Measurements from ENCODE around the gene PAF1. TPM values are rescaled to one million over a fixed set of nuclear protein-coding genes. Genes with fewer than 3 reads are reported as not detected.

The PAF1 gene
- polyA plus RNA-seq, 2 of the 4 experiments (the other 2 are of a cell fraction): 103 to 110 TPM

GRCh38 chr19:39372941-39373340 is 18.0 kb downstream of the PAF1 start:
- Histone ChIP-seq H3K4me3 (no peak overlapping the region), H3K4me2 (no peak overlapping the region), H3K9me3 (no peaks in the 10 kb centered on the region), H3K27ac (no peak overlapping the region), H3K4me1 (no peaks in the 10 kb centered on the region)
- TF ChIP-seq MYC (IDR thresholded peaks at IDR 0.05; ENCODE audit: borderline replicate concordance, low read length) (no peak), EP300 (IDR thresholded peaks at IDR 0.05) (no peak), FOSB (CRISPR knock-in tag; IDR thresholded peaks at IDR 0.05) (no peak)
- WGBS (ENCODE audit: missing lambda C conversion rate): 93% methylated on average over 2 of the region's 2 CpGs
- no peak for FAIRE-seq
- ATAC-seq: peak in 1 of 2 experiments; percentile 10; a peak in 2 of 6 replicates
- ChIA-PET POLR2A (no interaction called here), CTCF (interaction anchor here (1.5 to 2.7 kb wide), 6 partner anchors 10 to 39 kb away, joined by 6 to 11 read pairs (median 8); partner anchors contain the start of genes MED29, PAF1 and PLEKHG2)
- no peak for DNase-seq (ENCODE audit: low read depth in 1 of 2, low spot score in 1 of 2)

- TF ChIP-seq RFX5 (IDR thresholded peaks at IDR 0.05): no peak
- TF ChIP-seq, protein P1, sequence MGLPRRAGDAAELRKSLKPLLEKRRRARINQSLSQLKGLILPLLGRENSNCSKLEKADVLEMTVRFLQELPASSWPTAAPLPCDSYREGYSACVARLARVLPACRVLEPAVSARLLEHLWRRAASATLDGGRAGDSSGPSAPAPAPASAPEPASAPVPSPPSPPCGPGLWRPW (IDR thresholded peaks at IDR 0.05): no peak
- no peak for TF ChIP-seq FOSL2 (IDR thresholded peaks at IDR 0.05)
- no peak for TF ChIP-seq FOSL2 (CRISPR knock-in tag; IDR thresholded peaks at IDR 0.05)
- TF ChIP-seq, protein P2, sequence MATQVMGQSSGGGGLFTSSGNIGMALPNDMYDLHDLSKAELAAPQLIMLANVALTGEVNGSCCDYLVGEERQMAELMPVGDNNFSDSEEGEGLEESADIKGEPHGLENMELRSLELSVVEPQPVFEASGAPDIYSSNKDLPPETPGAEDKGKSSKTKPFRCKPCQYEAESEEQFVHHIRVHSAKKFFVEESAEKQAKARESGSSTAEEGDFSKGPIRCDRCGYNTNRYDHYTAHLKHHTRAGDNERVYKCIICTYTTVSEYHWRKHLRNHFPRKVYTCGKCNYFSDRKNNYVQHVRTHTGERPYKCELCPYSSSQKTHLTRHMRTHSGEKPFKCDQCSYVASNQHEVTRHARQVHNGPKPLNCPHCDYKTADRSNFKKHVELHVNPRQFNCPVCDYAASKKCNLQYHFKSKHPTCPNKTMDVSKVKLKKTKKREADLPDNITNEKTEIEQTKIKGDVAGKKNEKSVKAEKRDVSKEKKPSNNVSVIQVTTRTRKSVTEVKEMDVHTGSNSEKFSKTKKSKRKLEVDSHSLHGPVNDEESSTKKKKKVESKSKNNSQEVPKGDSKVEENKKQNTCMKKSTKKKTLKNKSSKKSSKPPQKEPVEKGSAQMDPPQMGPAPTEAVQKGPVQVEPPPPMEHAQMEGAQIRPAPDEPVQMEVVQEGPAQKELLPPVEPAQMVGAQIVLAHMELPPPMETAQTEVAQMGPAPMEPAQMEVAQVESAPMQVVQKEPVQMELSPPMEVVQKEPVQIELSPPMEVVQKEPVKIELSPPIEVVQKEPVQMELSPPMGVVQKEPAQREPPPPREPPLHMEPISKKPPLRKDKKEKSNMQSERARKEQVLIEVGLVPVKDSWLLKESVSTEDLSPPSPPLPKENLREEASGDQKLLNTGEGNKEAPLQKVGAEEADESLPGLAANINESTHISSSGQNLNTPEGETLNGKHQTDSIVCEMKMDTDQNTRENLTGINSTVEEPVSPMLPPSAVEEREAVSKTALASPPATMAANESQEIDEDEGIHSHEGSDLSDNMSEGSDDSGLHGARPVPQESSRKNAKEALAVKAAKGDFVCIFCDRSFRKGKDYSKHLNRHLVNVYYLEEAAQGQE (IDR thresholded peaks at IDR 0.05): no peak
- no peak for TF ChIP-seq JUNB (IDR thresholded peaks at IDR 0.05)
- no peak for TF ChIP-seq POLR2A (IDR thresholded peaks at IDR 0.05; ENCODE audit: low read length)
- TF ChIP-seq, protein P3, sequence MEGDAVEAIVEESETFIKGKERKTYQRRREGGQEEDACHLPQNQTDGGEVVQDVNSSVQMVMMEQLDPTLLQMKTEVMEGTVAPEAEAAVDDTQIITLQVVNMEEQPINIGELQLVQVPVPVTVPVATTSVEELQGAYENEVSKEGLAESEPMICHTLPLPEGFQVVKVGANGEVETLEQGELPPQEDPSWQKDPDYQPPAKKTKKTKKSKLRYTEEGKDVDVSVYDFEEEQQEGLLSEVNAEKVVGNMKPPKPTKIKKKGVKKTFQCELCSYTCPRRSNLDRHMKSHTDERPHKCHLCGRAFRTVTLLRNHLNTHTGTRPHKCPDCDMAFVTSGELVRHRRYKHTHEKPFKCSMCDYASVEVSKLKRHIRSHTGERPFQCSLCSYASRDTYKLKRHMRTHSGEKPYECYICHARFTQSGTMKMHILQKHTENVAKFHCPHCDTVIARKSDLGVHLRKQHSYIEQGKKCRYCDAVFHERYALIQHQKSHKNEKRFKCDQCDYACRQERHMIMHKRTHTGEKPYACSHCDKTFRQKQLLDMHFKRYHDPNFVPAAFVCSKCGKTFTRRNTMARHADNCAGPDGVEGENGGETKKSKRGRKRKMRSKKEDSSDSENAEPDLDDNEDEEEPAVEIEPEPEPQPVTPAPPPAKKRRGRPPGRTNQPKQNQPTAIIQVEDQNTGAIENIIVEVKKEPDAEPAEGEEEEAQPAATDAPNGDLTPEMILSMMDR (IDR thresholded peaks at IDR 0.05): no peak
- no peak for TF ChIP-seq ZFP36 (IDR thresholded peaks at IDR 0.05; ENCODE audit: borderline replicate concordance, partially characterized antibody)
- TF ChIP-seq CHD2 (IDR thresholded peaks at IDR 0.05; ENCODE audit: low read length, partially characterized antibody): no peak
- no peak for TF ChIP-seq HOXB5 (CRISPR knock-in tag; IDR thresholded peaks at IDR 0.05)
- TF ChIP-seq CBX8 (IDR thresholded peaks at IDR 0.05): no peak
- no peaks in the 10 kb centered on the region for H3K9me3 ChIP-seq
- no peak for DNase-seq (ENCODE audit: low read depth in 1 of 2, low spot score in 1 of 2)
- H3K4me3 ChIP-seq: no peak overlapping the region
- CTCF ChIA-PET: interaction anchor here (0.8 to 2.7 kb wide), 4 partner anchors 10 to 39 kb away, joined by 3 to 11 read pairs (median 6); no protein-coding TSS in a partner anchor
- FAIRE-seq: peak; percentile 67
- H3K27ac ChIP-seq: no peak overlapping the region
- WGBS (ENCODE audit: missing lambda C conversion rate): 89% methylated on average over 8 of the region's 8 CpGs
- no peak for ATAC-seq
- no peak overlapping the region for H3K4me2 ChIP-seq
- POLR2A ChIA-PET: no interaction called here
- H3K4me1 ChIP-seq: no peaks in the 10 kb centered on the region
Observed at GRCh38 chr19:39372047-39372802, 18.7 kb downstream of the PAF1 start.

DNA sequence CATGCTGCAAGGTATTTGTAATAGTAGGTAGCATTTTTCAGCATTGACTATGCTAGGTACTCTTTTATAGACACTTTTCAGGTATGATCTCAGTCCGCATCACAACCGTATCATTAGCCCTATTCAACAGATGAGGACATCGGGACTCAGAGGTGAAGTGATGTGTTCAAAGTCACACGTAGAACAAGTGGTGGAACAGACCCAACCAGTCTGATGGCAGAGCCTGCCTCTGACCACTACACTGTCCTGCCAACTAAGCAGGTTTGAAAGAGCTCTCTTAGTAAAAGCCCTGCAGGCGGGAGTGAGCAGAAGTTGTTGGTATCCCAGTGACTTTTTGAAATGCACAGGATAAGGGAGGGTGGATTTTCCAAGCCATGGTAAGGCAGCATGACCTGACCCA is 20.2 kb downstream of the PAF1 start:
- FAIRE-seq (peak; percentile 54), DNase-seq (ENCODE audit: low read depth in 1 of 2, low spot score in 1 of 2) (no peak), ATAC-seq (no peak)
- H3K4me3 ChIP-seq: no peak overlapping the region
- H3K4me2 ChIP-seq: no peak overlapping the region
- ChIA-PET POLR2A (interaction anchor here (1.2 kb wide), 1 partner anchor 21 kb away, joined by 3 read pairs; the partner anchor contains the start of gene MED29), CTCF (interaction anchor here (0.9 to 3.2 kb wide), 10 partner anchors 9 to 74 kb away, joined by 3 to 10 read pairs (median 3); partner anchors contain the start of genes PLEKHG2 and SAMD4B)
- no peaks in the 10 kb centered on the region for H3K9me3 ChIP-seq
- H3K27ac ChIP-seq: no peak overlapping the region
- H3K4me1 ChIP-seq: no peaks in the 10 kb centered on the region
- 89% methylated on average over 5 of the region's 5 CpGs for WGBS (ENCODE audit: missing lambda C conversion rate)
- TF ChIP-seq FOXS1 (CRISPR knock-in tag; IDR thresholded peaks at IDR 0.05) (no peak), POLR2AphosphoS2 (conservative IDR thresholded peaks at IDR 0.05; ENCODE audit: low read length) (no peak), FOSB (CRISPR knock-in tag; IDR thresholded peaks at IDR 0.05) (no peak), PHF8 (IDR thresholded peaks at IDR 0.05; ENCODE audit: borderline replicate concordance, low read depth) (no peak), JUNB (IDR thresholded peaks at IDR 0.05) (no peak), TP53 (CRISPR knock-in tag; IDR thresholded peaks at IDR 0.05) (no peak), MYC (IDR thresholded peaks at IDR 0.05; ENCODE audit: borderline replicate concordance, low read length) (no peak), POLR2A (IDR thresholded peaks at IDR 0.05; ENCODE audit: low read length) (no peak), EP300 (IDR thresholded peaks at IDR 0.05) (no peak)
- TF ChIP-seq, protein P2 (IDR thresholded peaks at IDR 0.05): no peak
- TF ChIP-seq, protein P4, sequence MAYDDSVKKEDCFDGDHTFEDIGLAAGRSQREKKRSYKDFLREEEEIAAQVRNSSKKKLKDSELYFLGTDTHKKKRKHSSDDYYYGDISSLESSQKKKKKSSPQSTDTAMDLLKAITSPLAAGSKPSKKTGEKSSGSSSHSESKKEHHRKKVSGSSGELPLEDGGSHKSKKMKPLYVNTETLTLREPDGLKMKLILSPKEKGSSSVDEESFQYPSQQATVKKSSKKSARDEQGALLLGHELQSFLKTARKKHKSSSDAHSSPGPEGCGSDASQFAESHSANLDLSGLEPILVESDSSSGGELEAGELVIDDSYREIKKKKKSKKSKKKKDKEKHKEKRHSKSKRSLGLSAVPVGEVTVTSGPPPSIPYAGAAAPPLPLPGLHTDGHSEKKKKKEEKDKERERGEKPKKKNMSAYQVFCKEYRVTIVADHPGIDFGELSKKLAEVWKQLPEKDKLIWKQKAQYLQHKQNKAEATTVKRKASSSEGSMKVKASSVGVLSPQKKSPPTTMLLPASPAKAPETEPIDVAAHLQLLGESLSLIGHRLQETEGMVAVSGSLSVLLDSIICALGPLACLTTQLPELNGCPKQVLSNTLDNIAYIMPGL (CRISPR knock-in tag; IDR thresholded peaks at IDR 0.05; ENCODE audit: borderline replicate concordance): no peak
